ENCODE data around the gene FUT9.
A peak's percentile ranks its signal among the peaks of the same experiment; 100 is the strongest.

Gene FUT9

GRCh38 chr6:96015518-96016333 lies at the start of gene FUT9:
Gene FUT9 (plus strand): TSS chr6:96015974. CDS start chr6:96203156, 187,182 bp downstream.
- H3K4me3 ChIP-seq (ENCODE audit: low read depth, low read length): no peak within 1 kb of the TSS
- DNase-seq (ENCODE audit: low read depth): no peak

GRCh38 chr6:95967594-95967993 lies 48.2 kb upstream of the FUT9 start:
- no peak for TF ChIP-seq CTCF (IDR thresholded peaks at IDR 0.05; ENCODE audit: control insufficient read depth, extremely low read depth, insufficient read depth)
- no peak overlapping the region for H3K4me3 ChIP-seq (ENCODE audit: low read depth, low read length)
- DNase-seq (ENCODE audit: low read depth): no peak

More at GRCh38 chr6:96015518-96016333, at the start of gene FUT9:
- TF ChIP-seq CTCF (IDR thresholded peaks at IDR 0.05; ENCODE audit: control insufficient read depth, extremely low read depth, insufficient read depth): no peak

GRCh38 chr6:95973976-95974375 lies 41.8 kb upstream of the FUT9 start:
- peak; percentile 77 for DNase-seq (ENCODE audit: low read depth)
- no peak overlapping the region for H3K4me3 ChIP-seq (ENCODE audit: low read depth, low read length)
- no peak for TF ChIP-seq CTCF (IDR thresholded peaks at IDR 0.05; ENCODE audit: control insufficient read depth, extremely low read depth, insufficient read depth)

- no peak overlapping the region for H3K4me3 ChIP-seq (ENCODE audit: low read depth, low read length)
- no peak for DNase-seq (ENCODE audit: low read depth)
- no peak for TF ChIP-seq CTCF (IDR thresholded peaks at IDR 0.05; ENCODE audit: control insufficient read depth, extremely low read depth, insufficient read depth)
Observed at GRCh38 chr6:95978230-95978629, 37.5 kb upstream of the FUT9 start.

GRCh38 chr6:95991906-95992305 lies 23.9 kb upstream of the FUT9 start:
- DNase-seq (ENCODE audit: low read depth): no peak
- TF ChIP-seq CTCF (IDR thresholded peaks at IDR 0.05; ENCODE audit: control insufficient read depth, extremely low read depth, insufficient read depth): no peak
- no peak overlapping the region for H3K4me3 ChIP-seq (ENCODE audit: low read depth, low read length)

- H3K4me3 ChIP-seq (ENCODE audit: low read depth, low read length): no peak overlapping the region
- no peak for TF ChIP-seq CTCF (IDR thresholded peaks at IDR 0.05; ENCODE audit: control insufficient read depth, extremely low read depth, insufficient read depth)
- DNase-seq (ENCODE audit: low read depth): no peak
Observed at GRCh38 chr6:95994151-95994550, 21.6 kb upstream of the FUT9 start.

GRCh38 chr6:95998133-95998532 lies 17.6 kb upstream of the FUT9 start:
- H3K4me3 ChIP-seq (ENCODE audit: low read depth, low read length): no peak overlapping the region
- DNase-seq (ENCODE audit: low read depth): no peak
- no peak for TF ChIP-seq CTCF (IDR thresholded peaks at IDR 0.05; ENCODE audit: control insufficient read depth, extremely low read depth, insufficient read depth)

Data from LNCaP clone FGC (cell line).